IPS-18c (cell line): ENCODE data around the gene BEST3.
"Not testable (repeated sequence)": the region's sequence is repeated elsewhere in the genome, so short reads cannot be mapped to it uniquely, and the experiment has no call there.

Experiments
- H3K4me3 ChIP-seq: 2 replicates; pipeline ENCODE4 v1.7.0; 2013; ENCODE audit warnings: low read depth, mild to moderate bottlenecking, low read length, moderate library complexity; ENCODE audit not compliant: insufficient read depth
- H3K9me3 ChIP-seq: one replicate; pipeline ENCODE4 v1.6.1; 2013; ENCODE audit warnings: mild to moderate bottlenecking, low read length, moderate library complexity; ENCODE audit not compliant: control insufficient read depth, insufficient read depth

BEST3 gene

GRCh38 chr12:69623970-69624369 is 75.1 kb downstream of the BEST3 start:
- no peaks in the 10 kb centered on the region for H3K9me3 ChIP-seq
- H3K4me3 ChIP-seq = no peak overlapping the region

GRCh38 chr12:69621551-69621950 is 77.6 kb downstream of the BEST3 start:
- H3K9me3 ChIP-seq = no peaks in the 10 kb centered on the region
- H3K4me3 ChIP-seq = no peak overlapping the region

- no peaks in the 10 kb centered on the region for H3K9me3 ChIP-seq
- no peak overlapping the region for H3K4me3 ChIP-seq
Observed at GRCh38 chr12:69620921-69621320, 78.2 kb downstream of the BEST3 start.

- Histone ChIP-seq H3K9me3 (no peaks in the 10 kb centered on the region), H3K4me3 (no peak overlapping the region)
Observed at GRCh38 chr12:69620077-69620476, 79.0 kb downstream of the BEST3 start.

- H3K9me3 ChIP-seq = no peaks in the 10 kb centered on the region
- H3K4me3 ChIP-seq = no peak overlapping the region
Observed at GRCh38 chr12:69619050-69619449, 80.1 kb downstream of the BEST3 start.

- Histone ChIP-seq H3K4me3 (no peak overlapping the region), H3K9me3 (no peaks in the 10 kb centered on the region)
Observed at GRCh38 chr12:69616025-69616424, 83.1 kb downstream of the BEST3 start.

GRCh38 chr12:69613351-69613750 is 85.8 kb downstream of the BEST3 start:
- no peaks in the 10 kb centered on the region for H3K9me3 ChIP-seq
- H3K4me3 ChIP-seq = no peak overlapping the region

- Histone ChIP-seq H3K9me3 (no peaks in the 10 kb centered on the region), H3K4me3 (no peak within 1 kb of the TSS)
Observed at GRCh38 chr12:69610729-69611128, 88.4 kb downstream of the BEST3 start, which contains the start of gene LRRC10. LRRC10 (minus strand) TSS chr12:69610907; CDS start chr12:69610838, 69 bp downstream.

- H3K4me3 ChIP-seq = no peak overlapping the region
- no peaks in the 10 kb centered on the region for H3K9me3 ChIP-seq
Observed at GRCh38 chr12:69610126-69610525, 89.0 kb downstream of the BEST3 start.

GRCh38 chr12:69608114-69608513 is 91.0 kb downstream of the BEST3 start:
- no peak overlapping the region for H3K4me3 ChIP-seq

GRCh38 chr12:69604275-69604674 is 94.8 kb downstream of the BEST3 start:
- not testable (repeated sequence) for H3K9me3 ChIP-seq, H3K4me3 ChIP-seq

More at GRCh38 chr12:69608114-69608513, 91.0 kb downstream of the BEST3 start:
- H3K9me3 ChIP-seq = no peaks in the 10 kb centered on the region
